Skin epidermis (tissue), 12 donors: Measurements from ENCODE around the gene CCSER1.
A peak's percentile ranks its signal among the peaks of the same experiment; 100 is the strongest.
"Not testable (repeated sequence)": the region's sequence is repeated elsewhere in the genome, so short reads cannot be mapped to it uniquely, and the experiment has no call there.

ENCODE experiments used
- H3K27ac ChIP-seq, 21 experiments: fragments of 200-600 bp; sonication (generic) in 11 of 21; one replicate each; pipeline ENCODE4 v1.5.0; 2020; ENCODE audit warnings: mild to moderate bottlenecking in 3 of 21, inconsistent platforms in 2 of 21, moderate library complexity in 2 of 21
- H3K4me3 ChIP-seq, 7 experiments: fragments of 200-600 bp; sonication (generic) in 2 of 7; one replicate each; pipeline ENCODE4 v1.5.0; 2020; ENCODE audit warnings: inconsistent platforms in 2 of 7, mild to moderate bottlenecking in 2 of 7, moderate library complexity in 1 of 7

CCSER1 gene

GRCh38 chr4:90254357-90254756, 127.2 kb downstream of the CCSER1 start:
- no peak overlapping the region for H3K27ac ChIP-seq
- H3K4me3 ChIP-seq, result no peak overlapping the region

DNA sequence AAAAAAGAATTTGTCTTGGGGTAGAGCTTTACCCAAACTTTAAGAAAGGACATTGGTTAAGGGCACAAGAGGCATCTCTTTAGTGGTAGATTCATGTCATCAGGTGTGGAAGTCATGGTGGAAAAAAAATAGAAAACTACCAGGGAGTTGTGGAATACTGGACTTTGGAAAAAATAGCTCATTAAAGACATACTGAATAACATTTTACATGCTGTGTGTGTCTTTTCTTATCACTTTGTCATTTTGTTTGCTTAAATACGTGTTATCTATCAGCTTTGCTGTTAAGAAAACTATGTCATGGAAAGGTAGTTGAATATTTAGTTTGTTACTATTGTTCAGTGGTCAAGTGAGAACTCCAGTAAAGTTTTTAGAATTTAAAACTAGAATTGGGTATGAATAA, 147.0 kb downstream of the CCSER1 start:
- Histone ChIP-seq H3K4me3 (no peak overlapping the region), H3K27ac (no peak overlapping the region)

DNA sequence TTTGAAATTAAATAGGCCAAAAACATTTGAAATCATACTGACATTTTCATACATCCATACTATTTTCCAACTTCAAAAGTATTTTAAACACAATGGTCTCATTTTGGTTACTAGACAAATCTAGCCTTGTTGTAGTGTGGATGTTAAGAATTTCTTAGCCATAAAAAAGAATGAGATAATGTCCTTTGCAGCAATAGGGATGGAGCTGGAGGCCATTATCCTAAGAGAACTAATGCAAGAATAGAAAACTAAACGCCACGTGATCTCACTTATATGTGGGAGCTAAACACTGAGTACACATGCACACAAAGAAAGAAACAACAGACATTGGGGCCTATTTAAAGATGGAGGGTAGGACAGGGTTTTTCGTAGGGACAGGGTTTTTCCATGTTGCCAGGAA, 153.8 kb downstream of the CCSER1 start:
- H3K27ac ChIP-seq, result no peak overlapping the region
- H3K4me3 ChIP-seq, result no peak overlapping the region

DNA sequence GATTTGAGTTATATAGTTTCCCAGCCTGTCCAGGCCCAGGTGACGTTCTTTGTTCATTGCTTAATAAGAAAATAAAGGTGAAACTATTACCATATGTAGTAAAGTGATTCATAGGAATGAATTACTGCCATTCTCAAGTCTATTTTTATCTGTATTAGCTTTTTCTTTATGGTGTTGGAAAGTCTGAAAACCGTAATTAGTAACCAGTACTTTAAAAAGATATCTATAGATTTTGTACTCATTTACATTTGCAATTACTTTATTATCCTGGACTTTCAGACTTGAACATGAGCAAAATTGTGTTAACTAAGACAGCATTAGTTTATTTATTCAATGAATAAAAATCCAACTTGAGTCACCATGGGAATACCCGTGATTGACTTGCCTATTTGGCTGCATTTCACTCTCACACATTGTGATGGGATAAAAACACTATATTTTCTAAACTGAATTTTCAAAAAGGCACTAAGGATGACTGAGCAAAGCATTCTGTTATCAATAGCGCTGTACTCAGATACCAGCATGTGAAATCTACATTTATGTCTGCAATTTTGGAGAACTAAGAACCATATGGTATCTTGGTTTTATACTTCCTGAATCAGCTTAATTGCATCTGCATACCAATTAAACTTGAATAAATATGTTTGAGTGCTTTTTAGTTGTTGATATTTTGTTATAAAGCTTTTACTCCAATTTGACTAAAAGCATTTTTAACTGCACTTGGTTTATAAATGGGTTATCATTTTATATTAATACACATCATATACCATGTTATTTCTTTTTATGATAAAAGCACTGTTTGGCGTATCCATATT, 154.6 kb downstream of the CCSER1 start:
- no peak overlapping the region for H3K27ac ChIP-seq
- H3K4me3 ChIP-seq, result no peak overlapping the region

- Histone ChIP-seq H3K27ac (no peak overlapping the region), H3K4me3 (no peak overlapping the region)
These were observed 163.2 kb downstream of the CCSER1 start for GRCh38 chr4:90290345-90290744.

- Histone ChIP-seq H3K4me3 (no peak overlapping the region), H3K27ac (no peak overlapping the region)
These were observed 165.2 kb downstream of the CCSER1 start for GRCh38 chr4:90292438-90292837.

- H3K4me3 ChIP-seq, result no peak overlapping the region
- no peak overlapping the region for H3K27ac ChIP-seq
These were observed 166.1 kb downstream of the CCSER1 start for GRCh38 chr4:90293320-90293719.

GRCh38 chr4:90299373-90299772, 172.2 kb downstream of the CCSER1 start:
- Histone ChIP-seq H3K27ac (no peak overlapping the region), H3K4me3 (no peak overlapping the region)

GRCh38 chr4:90306810-90307209, 179.6 kb downstream of the CCSER1 start:
- Histone ChIP-seq H3K4me3 (no peak overlapping the region), H3K27ac (no peak overlapping the region)

DNA sequence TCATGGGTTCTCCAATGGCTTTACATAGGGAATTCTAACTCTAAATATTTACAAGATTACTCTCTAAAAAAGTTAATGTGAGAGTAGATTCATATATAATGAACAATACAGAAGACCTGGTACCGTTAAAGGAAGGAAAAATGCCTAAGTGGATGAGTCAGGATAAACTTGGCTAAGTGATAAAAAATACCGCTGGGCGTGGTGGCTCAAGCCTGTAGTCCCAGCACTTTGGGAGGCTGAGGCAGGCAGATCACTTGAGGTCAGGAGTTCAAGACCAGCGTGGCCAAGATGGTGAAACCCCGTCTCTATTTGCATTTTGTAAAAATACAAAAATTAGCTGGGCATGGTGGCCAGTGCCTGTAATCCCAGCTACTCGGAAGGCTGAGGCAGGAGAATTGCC, 189.9 kb downstream of the CCSER1 start:
- H3K27ac ChIP-seq, result peak overlapping the region in 3 of 21 experiments; percentile 7 to 42 (median 23)
- not testable (repeated sequence) for H3K4me3 ChIP-seq

DNA sequence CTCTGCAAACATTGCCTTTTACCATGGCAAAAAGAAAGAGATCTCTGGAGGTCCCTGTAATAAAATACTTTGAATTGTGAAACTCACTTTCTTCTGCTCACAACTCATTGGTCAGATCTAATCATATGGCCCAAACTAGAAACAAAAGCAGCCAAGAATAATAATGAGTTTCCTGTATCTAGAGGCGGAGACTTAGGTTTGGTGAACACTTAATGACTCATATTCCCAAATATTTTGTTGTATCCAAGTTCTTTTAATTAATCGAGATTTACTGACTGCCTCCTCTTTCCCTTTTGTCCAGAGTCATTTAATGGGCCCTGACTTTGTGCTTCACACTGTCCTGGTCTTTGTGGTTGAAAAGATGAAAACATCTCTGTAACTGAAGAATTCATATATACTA, 190.6 kb downstream of the CCSER1 start:
- Histone ChIP-seq H3K4me3 (no peak overlapping the region), H3K27ac (peak overlapping the region in 3 of 21 experiments; percentile 7 to 42 (median 23))

- no peak overlapping the region for H3K27ac ChIP-seq
- no peak overlapping the region for H3K4me3 ChIP-seq
These were observed 191.0 kb downstream of the CCSER1 start for GRCh38 chr4:90318193-90318592.

DNA sequence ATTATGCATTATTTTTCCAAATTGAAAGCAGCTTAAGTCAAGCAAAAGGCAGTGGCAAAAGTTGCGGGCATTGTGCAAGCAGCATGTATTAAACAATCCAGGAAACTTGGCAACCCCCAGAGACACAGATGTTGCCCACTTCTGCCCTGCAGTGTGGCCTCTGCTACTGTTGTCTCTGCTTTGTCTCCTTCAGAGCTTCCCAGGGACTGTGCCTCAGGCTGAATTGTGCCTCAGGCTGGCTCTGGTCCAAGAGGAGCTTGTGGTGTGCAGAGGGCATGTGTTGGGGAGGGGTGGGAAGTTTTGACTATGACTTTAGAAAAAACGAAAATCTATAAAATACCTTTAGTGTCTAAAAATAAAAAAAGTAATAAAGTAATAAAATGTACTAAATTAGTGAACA, 201.4 kb downstream of the CCSER1 start:
- Histone ChIP-seq H3K27ac (no peak overlapping the region), H3K4me3 (no peak overlapping the region)

GRCh38 chr4:90330546-90330945, 203.4 kb downstream of the CCSER1 start:
- no peak overlapping the region for H3K27ac ChIP-seq
- H3K4me3 ChIP-seq, result no peak overlapping the region

DNA sequence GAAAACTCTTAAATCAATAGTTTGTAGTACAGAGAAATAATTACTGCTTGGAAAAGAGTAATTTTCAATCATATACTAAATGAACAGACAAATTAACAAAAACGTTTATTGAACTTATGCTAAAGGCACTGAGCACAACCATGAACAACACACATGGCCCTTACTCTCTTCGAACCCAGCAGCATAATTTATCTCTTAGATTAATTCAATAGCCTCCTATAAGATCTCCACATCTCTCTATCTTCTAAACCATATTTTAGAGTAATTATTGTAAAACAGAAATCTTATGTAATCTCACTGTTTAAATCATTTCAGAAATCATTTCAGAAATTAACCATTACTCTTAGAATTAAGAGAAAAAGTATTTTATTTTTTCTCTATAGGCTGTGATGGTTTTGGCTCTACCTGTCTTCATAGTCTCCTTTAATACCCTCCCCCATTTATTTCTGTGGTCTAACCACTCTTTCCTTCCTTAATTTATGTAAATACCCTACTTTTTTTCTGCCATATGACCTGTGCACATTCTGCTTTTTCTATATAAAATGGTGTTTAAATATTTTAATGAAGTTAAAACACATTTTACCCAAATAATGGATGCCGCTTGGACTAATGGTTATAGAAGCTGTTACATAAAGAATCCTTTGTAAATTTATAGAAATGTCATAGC, 218.5 kb downstream of the CCSER1 start:
- no peak overlapping the region for H3K4me3 ChIP-seq
- no peak overlapping the region for H3K27ac ChIP-seq

- no peak overlapping the region for H3K27ac ChIP-seq
These were observed 222.4 kb downstream of the CCSER1 start for GRCh38 chr4:90349636-90350035.

DNA sequence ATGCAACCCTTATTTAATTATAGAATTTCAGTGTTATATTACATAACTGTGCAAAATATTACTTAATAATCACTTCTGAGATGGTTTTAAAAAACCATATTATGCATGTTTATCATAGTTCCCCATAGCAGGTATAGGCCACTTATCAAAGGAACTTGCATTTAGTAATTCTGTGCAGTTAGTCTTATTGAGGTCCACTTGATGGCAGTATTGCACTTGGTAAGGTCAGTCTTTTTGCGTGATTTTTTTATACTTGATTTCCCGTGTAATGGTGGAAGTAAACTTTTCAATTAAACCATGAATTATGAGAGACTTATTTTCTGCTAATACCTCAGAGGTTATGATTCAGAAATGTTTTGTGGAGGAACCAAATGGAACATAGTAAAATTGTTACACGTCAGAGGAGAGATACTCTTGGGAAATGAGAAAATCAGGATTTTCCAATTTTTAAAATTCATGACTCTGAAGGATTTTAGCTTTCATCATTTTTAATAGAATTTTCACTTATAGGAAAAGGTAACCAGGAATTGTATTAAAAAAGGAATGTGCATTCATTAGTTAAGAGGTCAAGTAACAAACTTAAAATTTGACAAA, 230.0 kb downstream of the CCSER1 start:
- H3K4me3 ChIP-seq, result no peak overlapping the region
- H3K27ac ChIP-seq, result no peak overlapping the region

More at GRCh38 chr4:90349636-90350035, 222.4 kb downstream of the CCSER1 start:
- no peak overlapping the region for H3K4me3 ChIP-seq

- H3K27ac ChIP-seq, result no peak overlapping the region
- H3K4me3 ChIP-seq, result no peak overlapping the region
These were observed 247.9 kb downstream of the CCSER1 start for GRCh38 chr4:90375081-90375480.

DNA sequence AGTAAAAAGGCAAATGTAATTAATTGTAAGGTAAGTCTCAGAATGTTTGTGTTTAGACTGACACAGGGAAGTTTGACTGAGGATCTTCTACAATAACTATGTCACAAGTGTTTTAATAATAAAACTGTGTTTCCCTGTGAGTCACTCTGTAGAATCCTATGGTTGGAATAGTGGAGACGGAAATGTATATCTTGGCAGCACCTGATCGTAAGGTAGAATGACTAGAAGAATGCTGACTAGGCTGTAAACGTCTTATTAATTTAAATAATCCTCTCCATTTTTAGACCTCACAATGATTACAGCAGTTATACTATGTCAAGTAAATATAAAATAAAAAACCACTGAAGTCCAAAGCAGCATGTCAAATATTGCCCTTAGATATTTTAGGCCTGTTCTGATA, 266.0 kb downstream of the CCSER1 start:
- Histone ChIP-seq H3K27ac (no peak overlapping the region), H3K4me3 (no peak overlapping the region)

DNA sequence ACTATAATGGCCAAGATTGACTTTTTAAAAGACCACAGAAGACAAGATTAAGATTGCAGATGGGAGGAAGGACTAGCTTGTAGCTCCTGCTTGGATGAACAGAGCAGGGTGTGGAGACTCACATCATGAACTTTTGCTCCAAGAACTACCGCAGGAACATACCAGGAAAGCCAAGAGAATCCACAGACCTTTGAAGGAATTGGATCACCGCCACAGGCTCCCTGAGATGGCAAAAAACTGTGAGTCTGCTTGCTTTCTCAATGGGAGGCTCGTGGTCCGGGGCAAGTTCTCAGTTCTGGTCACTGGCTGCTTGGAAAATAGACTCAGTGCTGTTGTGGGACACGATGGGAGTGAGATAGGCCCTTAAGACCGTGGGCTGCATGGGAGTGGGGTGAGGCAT, 276.6 kb downstream of the CCSER1 start:
- no peak overlapping the region for H3K4me3 ChIP-seq
- no peak overlapping the region for H3K27ac ChIP-seq

- not testable (repeated sequence) for H3K27ac ChIP-seq, H3K4me3 ChIP-seq
These were observed 280.7 kb downstream of the CCSER1 start for GRCh38 chr4:90407897-90408296.
